Mammary epithelial cell (primary cell): ENCODE results near the gene MEGF8.

ENCODE experiments used
- EZH2 ChIP-seq: IDR thresholded peaks from 2 replicates; pipeline ENCODE4 v1.6.1; 2012; ENCODE audit warnings: low read length, inconsistent platforms, borderline replicate concordance
- TF ChIP-seq, protein P1 (sequence below), 2 donors: IDR thresholded peaks in 1 of 2; conservative IDR thresholded peaks in 1 of 2; 2 replicates each; pipeline ENCODE4 v1.5.1; 2011 to 2012; ENCODE audit warnings: inconsistent platforms in 2 of 2, low read length in 2 of 2, mild to moderate bottlenecking in 2 of 2, control low read depth in 1 of 2, low read depth in 1 of 2; ENCODE audit not compliant: insufficient read depth in 1 of 2; ENCODE audit errors: extremely low read depth in 1 of 2

DNA sequence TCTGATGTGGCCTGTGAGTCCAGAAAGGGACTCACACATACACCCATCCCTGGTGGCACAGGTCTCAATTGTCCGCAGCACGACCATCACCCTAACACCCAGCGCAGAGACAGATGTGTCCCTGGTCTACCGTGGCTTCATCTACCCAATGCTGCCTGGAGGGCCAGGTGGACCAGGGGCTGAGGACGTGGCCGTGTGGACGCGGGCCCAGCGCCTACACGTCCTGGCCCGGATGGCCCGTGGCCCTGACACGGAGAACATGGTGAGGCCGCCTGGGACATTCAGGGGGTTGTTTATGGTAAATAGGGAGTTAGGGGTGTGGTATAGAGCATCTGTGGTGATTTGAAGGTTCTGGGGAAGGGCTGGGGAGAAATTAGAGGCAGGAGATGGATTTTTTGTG is 22.8 kb downstream of the MEGF8 start:
- TF ChIP-seq, protein P1, sequence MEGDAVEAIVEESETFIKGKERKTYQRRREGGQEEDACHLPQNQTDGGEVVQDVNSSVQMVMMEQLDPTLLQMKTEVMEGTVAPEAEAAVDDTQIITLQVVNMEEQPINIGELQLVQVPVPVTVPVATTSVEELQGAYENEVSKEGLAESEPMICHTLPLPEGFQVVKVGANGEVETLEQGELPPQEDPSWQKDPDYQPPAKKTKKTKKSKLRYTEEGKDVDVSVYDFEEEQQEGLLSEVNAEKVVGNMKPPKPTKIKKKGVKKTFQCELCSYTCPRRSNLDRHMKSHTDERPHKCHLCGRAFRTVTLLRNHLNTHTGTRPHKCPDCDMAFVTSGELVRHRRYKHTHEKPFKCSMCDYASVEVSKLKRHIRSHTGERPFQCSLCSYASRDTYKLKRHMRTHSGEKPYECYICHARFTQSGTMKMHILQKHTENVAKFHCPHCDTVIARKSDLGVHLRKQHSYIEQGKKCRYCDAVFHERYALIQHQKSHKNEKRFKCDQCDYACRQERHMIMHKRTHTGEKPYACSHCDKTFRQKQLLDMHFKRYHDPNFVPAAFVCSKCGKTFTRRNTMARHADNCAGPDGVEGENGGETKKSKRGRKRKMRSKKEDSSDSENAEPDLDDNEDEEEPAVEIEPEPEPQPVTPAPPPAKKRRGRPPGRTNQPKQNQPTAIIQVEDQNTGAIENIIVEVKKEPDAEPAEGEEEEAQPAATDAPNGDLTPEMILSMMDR (conservative IDR thresholded peaks at IDR 0.05 in 1 of 2, IDR thresholded peaks at IDR 0.05 in 1 of 2; ENCODE audit: extremely low read depth in 1 of 2, insufficient read depth in 1 of 2, low read depth in 1 of 2, low read length in 2 of 2), result no peak
- no peak for TF ChIP-seq EZH2
